ENCODE measurements around the gene ZFYVE21.

GRCh38 chr14:103684471-103684870 is 31.1 kb upstream of the ZFYVE21 start:
- TF ChIP-seq CTCF (IDR thresholded peaks at IDR 0.05; ENCODE audit: borderline replicate concordance, extremely low read depth, low read length, poor library complexity, severe bottlenecking) (no peak), EZH2 (IDR thresholded peaks at IDR 0.05; ENCODE audit: borderline replicate concordance, low read depth, low read length, severe bottlenecking) (no peak)
